NCI-H2171 (cell line): ENCODE results near the gene NUDT14.

Experiments used
- DNase-seq: peaks from one replicate; lab custom pipeline; 2025; lab: John Stamatoyannopoulos, UW

NUDT14 gene

DNA sequence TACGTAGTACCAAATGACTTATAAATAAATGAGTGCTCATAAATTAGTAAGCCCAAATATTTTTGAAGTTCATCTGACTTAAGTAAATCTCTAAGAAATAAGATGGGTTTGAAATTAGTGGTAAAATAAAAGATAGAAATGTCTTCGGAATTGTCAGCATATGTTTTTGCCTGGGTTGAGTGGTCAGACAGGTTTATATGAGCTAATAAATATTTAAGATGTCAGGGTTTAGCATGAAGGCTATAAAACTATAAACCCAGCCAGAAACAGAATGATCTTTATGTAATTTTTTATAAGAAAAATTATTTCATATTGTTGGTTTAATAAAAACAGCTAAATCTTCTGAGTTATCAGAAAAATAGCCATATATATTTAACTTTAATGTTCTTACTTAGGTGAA, 49.9 kb downstream of the NUDT14 start:
- DNase-seq: no peak

DNA sequence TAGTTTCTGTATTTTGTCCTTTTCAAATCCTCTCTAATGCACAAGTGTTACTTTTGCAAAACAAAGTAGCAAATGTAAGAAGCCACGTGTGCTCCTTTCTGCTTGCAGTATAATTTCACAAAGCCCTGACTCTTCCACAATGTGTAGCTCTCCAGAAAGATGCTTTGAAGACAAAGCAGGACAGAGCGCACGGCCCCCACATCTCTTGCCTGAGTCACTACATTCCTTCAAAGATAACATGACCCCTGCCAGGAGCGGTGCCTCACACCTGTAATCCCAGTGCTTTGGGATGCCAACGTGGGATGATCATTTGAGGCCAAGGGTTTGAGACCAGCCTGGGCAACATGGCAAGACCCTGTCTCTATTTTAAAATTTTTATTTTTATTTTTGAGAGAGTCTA, 53.1 kb downstream of the NUDT14 start:
- DNase-seq: no peak

DNA sequence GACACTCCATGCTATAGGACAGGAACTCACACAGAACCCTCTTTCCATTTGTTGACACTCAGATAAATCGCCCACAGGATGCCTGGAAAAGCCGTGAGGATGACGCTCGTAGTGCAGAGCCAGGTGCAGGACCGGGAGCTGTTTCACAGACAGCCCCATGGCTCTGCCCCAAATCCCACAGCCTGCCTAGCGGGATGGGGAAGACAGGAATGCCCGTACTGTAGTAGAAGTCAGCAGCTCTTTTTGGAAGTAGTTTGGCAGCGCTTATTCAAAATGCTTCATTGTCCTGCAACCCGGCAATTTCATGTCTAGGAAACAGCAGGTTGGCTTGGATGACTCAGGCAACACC, 54.2 kb downstream of the NUDT14 start:
- no peak for DNase-seq

DNA sequence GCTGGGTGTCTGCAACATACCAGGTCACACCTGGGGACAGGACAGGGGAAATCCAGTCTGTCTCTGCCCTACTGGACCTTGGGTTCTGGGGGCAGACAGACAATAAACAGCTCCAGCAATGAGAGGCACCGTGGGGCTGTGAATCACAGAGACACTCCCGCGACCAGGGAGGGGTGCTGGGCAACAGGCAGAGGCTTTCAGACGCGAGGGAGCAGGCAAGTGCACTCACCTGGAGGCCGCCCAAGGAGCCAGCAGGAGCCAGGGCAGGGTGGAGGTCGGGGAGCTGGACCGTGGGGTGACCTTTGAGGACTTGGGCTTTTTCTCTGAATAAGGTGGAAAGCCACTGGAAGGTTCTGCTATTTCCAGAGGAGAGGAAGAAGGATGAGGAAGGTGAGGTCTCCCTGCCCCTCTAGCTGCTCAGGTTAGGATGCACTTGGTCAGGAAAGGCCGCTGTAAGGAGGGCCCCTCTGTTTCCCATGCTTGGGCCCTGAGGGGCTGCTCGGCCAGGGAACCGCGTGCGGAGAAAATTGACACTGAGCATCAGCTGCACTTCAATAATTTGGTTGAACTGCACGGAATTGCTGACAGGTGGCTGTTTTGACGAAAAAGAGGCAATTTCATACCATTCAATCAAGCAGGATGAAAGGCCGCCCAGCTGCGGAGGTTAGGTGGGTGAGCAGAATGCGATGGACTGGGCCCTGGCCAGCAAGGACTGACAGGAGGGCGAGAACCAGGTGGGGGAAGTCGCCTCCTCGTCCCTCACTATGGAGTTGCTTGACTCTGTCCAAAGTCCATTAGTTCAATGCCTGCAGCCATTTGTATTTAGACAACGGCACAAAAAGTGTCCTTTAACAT, 54.8 kb downstream of the NUDT14 start:
- DNase-seq: no peak

DNA sequence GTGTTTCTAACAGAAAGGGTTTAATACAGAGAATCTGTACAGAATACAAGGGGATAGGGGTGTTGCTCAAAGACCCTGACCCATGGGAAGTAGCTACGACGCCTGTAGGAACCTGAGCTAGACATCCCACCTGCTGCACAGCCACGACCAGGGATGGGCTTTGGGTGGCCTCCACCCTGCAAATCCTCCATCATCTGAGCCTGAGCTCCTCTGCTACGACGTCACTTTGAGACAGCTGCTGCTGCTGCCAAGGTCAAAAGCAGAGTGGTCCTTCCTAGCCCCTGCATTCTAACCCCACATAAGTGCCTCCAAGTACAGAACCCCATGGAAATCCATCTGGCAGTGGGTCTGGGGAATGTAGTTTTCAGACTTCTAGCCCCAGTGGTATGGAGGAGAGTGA, 56.3 kb downstream of the NUDT14 start:
- no peak for DNase-seq

DNA sequence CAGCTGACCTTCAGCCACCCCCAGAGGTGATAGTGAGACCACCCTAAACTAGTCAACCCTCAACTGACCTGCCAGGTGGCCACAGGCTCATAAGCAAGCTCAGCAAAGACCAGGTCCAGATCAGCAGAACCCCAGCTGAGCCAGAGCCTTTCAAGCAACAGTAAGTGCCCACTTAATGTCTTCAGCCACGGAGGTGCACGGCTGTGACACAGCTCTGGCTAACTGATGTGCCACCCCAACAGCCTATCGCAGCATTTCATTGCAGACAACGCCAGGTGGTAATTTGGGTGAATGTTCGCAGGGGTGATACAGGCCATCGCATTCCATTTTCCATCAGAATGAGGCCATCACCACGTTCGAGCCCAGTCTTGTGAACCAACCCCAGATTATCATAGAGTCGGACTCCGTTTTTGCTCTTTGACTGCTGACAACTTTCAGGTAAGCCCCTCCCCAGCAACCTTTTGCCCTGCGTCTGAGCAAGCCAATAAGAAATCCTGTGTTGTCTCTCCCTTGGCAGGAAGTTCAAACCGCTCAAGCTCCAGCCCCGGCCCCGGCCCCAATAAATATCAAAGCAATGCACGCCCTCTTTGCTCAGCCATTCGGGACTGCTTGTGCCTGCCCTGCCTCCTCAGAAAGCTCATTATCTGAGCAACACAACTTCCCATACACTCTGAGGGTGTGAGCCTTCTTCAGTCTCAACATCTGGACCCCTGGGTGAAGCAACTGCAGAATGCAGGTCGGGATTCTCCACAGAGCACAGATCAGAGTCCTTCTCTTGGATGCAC, 56.9 kb downstream of the NUDT14 start:
- no peak for DNase-seq

DNA sequence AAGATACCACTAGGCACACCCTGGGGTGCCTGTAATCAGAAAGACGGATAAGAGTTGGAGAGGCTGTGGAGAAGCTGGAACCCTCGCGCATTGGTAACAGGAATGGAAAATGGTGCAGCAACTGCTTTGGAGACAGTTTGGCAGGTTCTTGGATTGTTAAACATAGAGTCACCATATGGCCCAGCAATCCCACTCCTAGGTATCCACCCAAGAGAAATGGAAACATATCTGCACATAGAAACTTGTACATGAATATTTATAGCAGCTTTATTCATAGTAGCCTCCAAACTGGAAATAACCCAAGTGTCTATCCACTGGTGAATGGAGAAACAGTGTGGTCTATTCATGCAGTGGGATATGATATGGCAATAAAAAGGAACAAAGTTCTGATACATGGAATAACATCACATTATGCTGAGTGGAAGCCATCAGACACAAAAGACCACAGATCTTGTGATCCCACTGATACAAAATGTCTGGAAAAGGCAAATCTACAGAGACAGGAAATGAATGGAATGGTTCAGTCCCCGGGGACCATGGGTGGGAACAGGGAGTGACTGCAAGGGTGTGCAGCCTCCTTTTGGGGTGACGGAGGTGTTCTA, 57.9 kb downstream of the NUDT14 start:
- no peak for DNase-seq
